ENCODE data around the gene CEP55.

Gene CEP55

GRCh38 chr10:93475871-93476270 lies 20.5 kb upstream of the CEP55 start:
- Mint-ChIP-seq H3K27ac (ENCODE audit: low read depth) (no peak overlapping the region), H3K9me3 (no peaks in the 10 kb centered on the region), H3K36me3 (ENCODE audit: insufficient read depth) (no peaks in the 10 kb centered on the region), H3K27me3 (peaks cover 4% of the 10 kb centered on the region), H3K4me1 (no peaks in the 10 kb centered on the region), H3K4me3 (no peak overlapping the region)
- ATAC-seq (replicated peaks; ENCODE audit: extremely low read depth, poor library complexity, severe bottlenecking) (no peak), DNase-seq (ENCODE audit: low spot score in 2 of 2) (no peak)

GRCh38 chr10:93476756-93477155 lies 19.7 kb upstream of the CEP55 start:
- H3K27ac Mint-ChIP-seq (ENCODE audit: low read depth): no peak overlapping the region
- H3K4me1 Mint-ChIP-seq: no peaks in the 10 kb centered on the region
- ATAC-seq (replicated peaks; ENCODE audit: extremely low read depth, poor library complexity, severe bottlenecking): no peak

GRCh38 chr10:93478873-93479272 lies 17.5 kb upstream of the CEP55 start:
- Mint-ChIP-seq H3K4me3 (no peak overlapping the region), H3K4me1 (peaks cover 10% of the 10 kb centered on the region), H3K27me3 (peaks cover 25% of the 10 kb centered on the region), H3K36me3 (ENCODE audit: insufficient read depth) (no peaks in the 10 kb centered on the region), H3K27ac (ENCODE audit: low read depth) (no peak overlapping the region), H3K9me3 (no peaks in the 10 kb centered on the region)
- no peak for DNase-seq (ENCODE audit: low spot score in 2 of 2)
- ATAC-seq (replicated peaks; ENCODE audit: extremely low read depth, poor library complexity, severe bottlenecking): no peak

More at GRCh38 chr10:93476756-93477155, 19.7 kb upstream of the CEP55 start:
- no peaks in the 10 kb centered on the region for H3K36me3 Mint-ChIP-seq (ENCODE audit: insufficient read depth)
- H3K9me3 Mint-ChIP-seq: no peaks in the 10 kb centered on the region
- peaks cover 13% of the 10 kb centered on the region for H3K27me3 Mint-ChIP-seq
- no peak for DNase-seq (ENCODE audit: low spot score in 2 of 2)
- H3K4me3 Mint-ChIP-seq: no peak overlapping the region

- Mint-ChIP-seq H3K36me3 (ENCODE audit: insufficient read depth) (no peaks in the 10 kb centered on the region), H3K4me1 (peaks cover 10% of the 10 kb centered on the region), H3K9me3 (no peaks in the 10 kb centered on the region), H3K4me3 (peak overlapping the region; percentile 72), H3K27me3 (peaks cover 40% of the 10 kb centered on the region), H3K27ac (ENCODE audit: low read depth) (no peak overlapping the region)
- DNase-seq (ENCODE audit: low spot score in 2 of 2) (no peak), ATAC-seq (replicated peaks; ENCODE audit: extremely low read depth, poor library complexity, severe bottlenecking) (no peak)
Measured at GRCh38 chr10:93481637-93482144, 14.7 kb upstream of the CEP55 start.

GRCh38 chr10:93482145-93482834 lies 14.1 kb upstream of the CEP55 start, which contains the start of gene MYOF:
TSS of gene MYOF (minus strand) at chr10:93482334. CDS start at chr10:93482194, 140 bp downstream.
- H3K4me1 Mint-ChIP-seq: peaks cover 10% of the 10 kb centered on the region
- DNase-seq (ENCODE audit: low spot score in 2 of 2): peak in 1 of 2 donors; percentile 37
- ATAC-seq (replicated peaks; ENCODE audit: extremely low read depth, poor library complexity, severe bottlenecking): peak; percentile 75
- H3K9me3 Mint-ChIP-seq: no peaks in the 10 kb centered on the region
- peak within 1 kb of the TSS; percentile 72 for H3K4me3 Mint-ChIP-seq
- no peaks in the 10 kb centered on the region for H3K36me3 Mint-ChIP-seq (ENCODE audit: insufficient read depth)
- H3K27ac Mint-ChIP-seq (ENCODE audit: low read depth): no peak within 1 kb of the TSS
- peaks cover 40% of the 10 kb centered on the region for H3K27me3 Mint-ChIP-seq

- Mint-ChIP-seq H3K9me3 (no peaks in the 10 kb centered on the region), H3K27ac (ENCODE audit: low read depth) (no peak overlapping the region), H3K36me3 (ENCODE audit: insufficient read depth) (no peaks in the 10 kb centered on the region), H3K4me3 (no peak overlapping the region), H3K27me3 (peaks cover 54% of the 10 kb centered on the region), H3K4me1 (peaks cover 10% of the 10 kb centered on the region)
- ATAC-seq (replicated peaks; ENCODE audit: extremely low read depth, poor library complexity, severe bottlenecking) (no peak), DNase-seq (ENCODE audit: low spot score in 2 of 2) (no peak)
Measured at GRCh38 chr10:93485690-93486089, 10.7 kb upstream of the CEP55 start.

- Mint-ChIP-seq H3K27me3 (peaks cover 29% of the 10 kb centered on the region), H3K27ac (ENCODE audit: low read depth) (no peak overlapping the region), H3K4me1 (no peaks in the 10 kb centered on the region), H3K4me3 (no peak overlapping the region), H3K9me3 (no peaks in the 10 kb centered on the region), H3K36me3 (ENCODE audit: insufficient read depth) (no peaks in the 10 kb centered on the region)
- DNase-seq (ENCODE audit: low spot score in 2 of 2) (no peak), ATAC-seq (replicated peaks; ENCODE audit: extremely low read depth, poor library complexity, severe bottlenecking) (no peak)
Measured at GRCh38 chr10:93488956-93489528, 7.4 kb upstream of the CEP55 start.

GRCh38 chr10:93491602-93492121 lies 4.8 kb upstream of the CEP55 start:
- Mint-ChIP-seq H3K9me3 (no peaks in the 10 kb centered on the region), H3K4me1 (peaks cover 1% of the 10 kb centered on the region), H3K27me3 (peaks cover 16% of the 10 kb centered on the region), H3K36me3 (ENCODE audit: insufficient read depth) (peaks cover 3% of the 10 kb centered on the region), H3K27ac (ENCODE audit: low read depth) (no peak overlapping the region), H3K4me3 (no peak overlapping the region)
- DNase-seq (ENCODE audit: low spot score in 2 of 2): no peak
- ATAC-seq (replicated peaks; ENCODE audit: extremely low read depth, poor library complexity, severe bottlenecking): no peak

- Mint-ChIP-seq H3K36me3 (ENCODE audit: insufficient read depth) (peaks cover 7% of the 10 kb centered on the region), H3K4me1 (peaks cover 14% of the 10 kb centered on the region), H3K27me3 (peaks cover 16% of the 10 kb centered on the region), H3K27ac (ENCODE audit: low read depth) (no peak overlapping the region), H3K9me3 (no peaks in the 10 kb centered on the region), H3K4me3 (no peak overlapping the region)
- ATAC-seq (replicated peaks; ENCODE audit: extremely low read depth, poor library complexity, severe bottlenecking): no peak
- no peak for DNase-seq (ENCODE audit: low spot score in 2 of 2)
Measured at GRCh38 chr10:93493162-93493561, 3.2 kb upstream of the CEP55 start.

GRCh38 chr10:93494494-93494893 lies 1.9 kb upstream of the CEP55 start:
- Mint-ChIP-seq H3K27ac (ENCODE audit: low read depth) (no peak overlapping the region), H3K9me3 (no peaks in the 10 kb centered on the region), H3K27me3 (peaks cover 3% of the 10 kb centered on the region), H3K36me3 (ENCODE audit: insufficient read depth) (peaks cover 7% of the 10 kb centered on the region), H3K4me3 (no peak overlapping the region), H3K4me1 (peaks cover 19% of the 10 kb centered on the region)
- ATAC-seq (replicated peaks; ENCODE audit: extremely low read depth, poor library complexity, severe bottlenecking): no peak
- no peak for DNase-seq (ENCODE audit: low spot score in 2 of 2)

- Mint-ChIP-seq H3K27ac (ENCODE audit: low read depth) (peak overlapping the region; percentile 56), H3K4me1 (peaks cover 19% of the 10 kb centered on the region), H3K4me3 (peak overlapping the region; percentile 84), H3K27me3 (no peaks in the 10 kb centered on the region), H3K36me3 (ENCODE audit: insufficient read depth) (peaks cover 7% of the 10 kb centered on the region), H3K9me3 (no peaks in the 10 kb centered on the region)
- no peak for DNase-seq (ENCODE audit: low spot score in 2 of 2)
- ATAC-seq (replicated peaks; ENCODE audit: extremely low read depth, poor library complexity, severe bottlenecking): peak; percentile 27
Measured at GRCh38 chr10:93495654-93496321, 624 bp upstream of the CEP55 start.

- peak overlapping the region; percentile 56 for H3K27ac Mint-ChIP-seq (ENCODE audit: low read depth)
- DNase-seq (ENCODE audit: low spot score in 2 of 2): no peak
- H3K9me3 Mint-ChIP-seq: no peaks in the 10 kb centered on the region
- ATAC-seq (replicated peaks; ENCODE audit: extremely low read depth, poor library complexity, severe bottlenecking): no peak
- H3K36me3 Mint-ChIP-seq (ENCODE audit: insufficient read depth): peaks cover 7% of the 10 kb centered on the region
- H3K4me3 Mint-ChIP-seq: peak overlapping the region; percentile 84
- peaks cover 24% of the 10 kb centered on the region for H3K4me1 Mint-ChIP-seq
- no peaks in the 10 kb centered on the region for H3K27me3 Mint-ChIP-seq
Measured at GRCh38 chr10:93498166-93498565, 1.8 kb downstream of the CEP55 start.

Data from central memory CD8-positive, alpha-beta T cell (primary cell).